HG03280 (cell line): ENCODE data around the gene AATF.

Experiments used
- ATAC-seq: cut with Tn5 transposase; IDR thresholded peaks from one replicate; pipeline ENCODE4 v1.9.1; 2021; ENCODE audit warnings: mild to moderate bottlenecking, moderate library complexity; ENCODE audit not compliant: unreplicated experiment

The AATF gene

DNA sequence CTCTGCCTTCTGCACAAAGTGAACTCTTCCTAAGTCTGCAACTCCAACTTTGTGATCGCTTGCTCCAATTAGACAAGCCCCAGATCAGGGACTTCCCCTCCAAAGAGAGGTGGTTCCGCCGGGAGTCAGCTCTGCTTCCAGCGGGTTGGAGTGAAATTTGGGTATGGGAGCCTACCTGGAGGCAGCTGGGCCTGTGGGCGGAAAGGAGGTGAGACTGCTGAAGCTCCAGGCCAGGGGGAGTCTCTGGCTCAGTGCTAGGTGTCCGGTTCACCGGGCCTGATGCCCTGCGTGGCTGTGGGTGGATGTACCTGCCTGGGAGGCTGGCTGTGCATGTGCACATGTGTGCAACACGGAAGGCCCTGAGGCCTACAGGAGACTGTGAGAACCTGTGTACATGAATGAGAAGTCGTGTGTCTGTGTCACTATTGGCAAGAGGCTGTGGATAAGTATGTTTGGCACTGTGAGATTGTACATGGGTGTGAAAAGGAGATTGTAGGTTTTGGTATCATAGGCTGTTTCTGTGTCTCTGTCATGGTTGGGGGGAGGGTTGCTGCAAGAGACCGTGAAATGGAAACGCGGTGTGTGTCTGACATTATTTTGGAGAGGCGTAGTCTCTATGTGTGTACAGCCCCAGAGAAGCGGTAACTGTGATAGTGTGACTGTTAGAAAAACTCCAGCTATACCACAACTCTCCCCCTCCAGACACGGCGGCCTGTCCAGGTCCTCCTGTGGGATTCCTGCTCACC is 7.3 kb upstream of the AATF start:
- no peak for ATAC-seq

DNA sequence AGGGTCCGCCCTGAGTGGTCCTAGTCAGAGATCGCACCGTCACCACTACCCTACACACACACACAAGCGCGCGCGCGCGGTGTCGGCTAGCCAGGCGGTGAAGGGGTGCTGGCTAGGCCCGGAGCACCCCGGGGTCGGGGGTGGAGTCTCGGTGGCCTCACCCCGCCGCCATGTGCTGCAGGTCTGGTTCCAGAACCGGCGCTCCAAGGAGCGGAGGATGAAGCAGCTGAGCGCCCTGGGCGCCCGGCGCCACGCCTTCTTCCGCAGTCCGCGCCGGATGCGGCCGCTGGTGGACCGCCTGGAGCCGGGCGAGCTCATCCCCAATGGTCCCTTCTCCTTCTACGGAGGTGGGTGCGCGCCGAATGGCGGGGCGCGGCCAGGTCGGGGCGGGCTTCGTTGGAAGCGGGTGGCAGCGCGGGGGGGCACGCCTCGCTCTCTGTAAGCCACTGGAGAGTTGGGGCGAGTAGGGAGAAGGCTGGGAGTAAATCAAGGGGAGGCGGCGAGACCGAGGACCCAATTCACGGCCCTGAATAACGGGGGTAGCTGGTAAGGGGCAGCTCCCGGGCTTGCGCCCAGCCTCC is 6.6 kb upstream of the AATF start:
- no peak for ATAC-seq

DNA sequence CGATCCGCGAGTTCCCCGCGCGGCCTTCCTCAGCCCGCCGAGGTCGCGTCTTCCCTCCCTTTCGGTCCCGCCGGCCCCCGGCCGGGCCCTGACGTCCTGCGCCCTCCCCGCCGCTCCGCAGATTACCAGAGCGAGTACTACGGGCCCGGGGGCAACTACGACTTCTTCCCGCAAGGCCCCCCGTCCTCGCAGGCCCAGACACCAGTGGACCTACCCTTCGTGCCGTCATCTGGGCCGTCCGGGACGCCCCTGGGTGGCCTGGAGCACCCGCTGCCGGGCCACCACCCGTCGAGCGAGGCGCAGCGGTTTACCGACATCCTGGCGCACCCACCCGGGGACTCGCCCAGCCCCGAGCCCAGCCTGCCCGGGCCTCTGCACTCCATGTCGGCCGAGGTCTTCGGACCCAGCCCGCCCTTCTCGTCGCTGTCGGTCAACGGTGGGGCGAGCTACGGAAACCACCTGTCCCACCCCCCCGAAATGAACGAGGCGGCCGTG is 6.1 kb upstream of the AATF start:
- ATAC-seq = no peak

DNA sequence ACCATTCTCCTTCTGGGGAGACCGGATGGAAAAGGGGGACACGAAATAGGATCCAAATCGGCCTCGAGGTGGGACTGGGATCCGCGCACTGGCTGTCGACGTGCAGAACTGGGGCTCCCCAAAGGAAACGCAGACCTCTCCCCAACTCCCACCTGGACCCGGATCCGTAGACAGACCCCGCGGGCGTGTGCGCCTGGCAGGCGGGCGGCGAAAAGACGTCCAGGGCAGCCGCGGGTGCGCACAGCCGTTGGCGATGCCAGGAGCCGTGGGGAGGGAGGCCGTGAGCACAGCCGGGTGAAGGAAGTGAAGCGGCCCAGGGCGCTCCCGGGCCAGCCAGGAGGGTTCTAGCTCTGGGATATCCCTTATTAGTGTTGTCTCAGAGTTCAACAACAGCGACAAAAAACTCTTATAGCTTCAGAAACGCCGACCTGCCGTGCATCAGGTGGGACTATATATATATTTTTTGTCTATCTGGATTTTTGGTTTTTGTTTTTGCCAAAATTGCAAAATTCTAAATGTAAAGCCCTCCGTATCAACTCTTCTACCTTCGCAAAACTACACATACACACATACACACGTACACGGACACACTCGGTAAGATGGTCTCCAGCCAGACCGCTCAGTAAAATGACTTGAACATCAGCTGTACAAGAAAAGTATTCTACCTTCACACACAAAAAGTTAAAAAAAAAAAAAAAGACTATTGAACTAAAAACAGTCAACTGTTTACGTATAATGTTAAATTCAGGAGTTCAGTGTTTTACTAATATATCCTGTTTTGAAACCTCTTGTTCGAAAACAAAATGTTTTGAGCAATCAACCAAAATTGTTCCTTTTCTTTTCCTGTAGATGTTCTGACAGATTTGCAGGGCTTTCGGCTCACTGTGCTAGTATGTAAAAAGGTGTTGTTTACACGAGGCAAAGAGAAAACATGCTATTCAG is 5.2 kb upstream of the AATF start:
- no peak for ATAC-seq

DNA sequence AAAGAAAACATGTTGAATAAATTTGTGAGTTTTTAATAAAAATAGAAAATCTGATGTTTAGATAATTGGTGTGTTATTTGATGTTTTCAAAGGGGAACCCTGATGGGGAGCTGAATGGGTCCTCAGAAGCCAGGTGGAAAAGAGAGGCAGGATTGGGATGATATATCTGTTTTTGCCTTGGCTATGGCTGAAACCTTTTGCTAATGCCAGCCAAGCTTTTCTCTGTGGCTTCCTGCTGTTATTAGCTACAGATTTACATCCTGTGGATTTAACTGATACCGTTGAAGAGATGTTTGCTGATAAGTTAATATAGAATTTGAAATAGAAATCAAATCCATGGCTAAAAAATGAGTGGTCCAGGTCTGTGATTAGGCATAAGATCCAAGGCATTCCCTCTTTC is 4.2 kb upstream of the AATF start:
- ATAC-seq = no peak

DNA sequence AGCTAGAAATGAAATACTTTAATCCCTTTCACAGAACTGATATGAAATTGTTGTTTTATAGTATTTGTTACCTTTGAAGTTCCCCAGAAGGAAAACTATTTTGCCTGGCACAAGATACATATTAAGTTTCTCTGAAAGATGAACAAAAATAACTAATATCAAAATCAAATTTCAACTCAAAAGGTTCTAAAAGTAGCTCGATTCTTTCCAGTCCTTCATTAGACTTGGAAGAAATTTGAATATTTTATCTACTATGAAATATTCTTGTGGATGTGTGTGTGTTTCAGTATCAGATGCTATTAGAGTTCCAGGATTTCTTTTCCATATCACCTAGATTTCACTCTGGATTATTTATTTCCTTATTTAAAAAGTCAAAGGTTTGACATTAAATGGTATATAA is 3.6 kb upstream of the AATF start:
- ATAC-seq = no peak

DNA sequence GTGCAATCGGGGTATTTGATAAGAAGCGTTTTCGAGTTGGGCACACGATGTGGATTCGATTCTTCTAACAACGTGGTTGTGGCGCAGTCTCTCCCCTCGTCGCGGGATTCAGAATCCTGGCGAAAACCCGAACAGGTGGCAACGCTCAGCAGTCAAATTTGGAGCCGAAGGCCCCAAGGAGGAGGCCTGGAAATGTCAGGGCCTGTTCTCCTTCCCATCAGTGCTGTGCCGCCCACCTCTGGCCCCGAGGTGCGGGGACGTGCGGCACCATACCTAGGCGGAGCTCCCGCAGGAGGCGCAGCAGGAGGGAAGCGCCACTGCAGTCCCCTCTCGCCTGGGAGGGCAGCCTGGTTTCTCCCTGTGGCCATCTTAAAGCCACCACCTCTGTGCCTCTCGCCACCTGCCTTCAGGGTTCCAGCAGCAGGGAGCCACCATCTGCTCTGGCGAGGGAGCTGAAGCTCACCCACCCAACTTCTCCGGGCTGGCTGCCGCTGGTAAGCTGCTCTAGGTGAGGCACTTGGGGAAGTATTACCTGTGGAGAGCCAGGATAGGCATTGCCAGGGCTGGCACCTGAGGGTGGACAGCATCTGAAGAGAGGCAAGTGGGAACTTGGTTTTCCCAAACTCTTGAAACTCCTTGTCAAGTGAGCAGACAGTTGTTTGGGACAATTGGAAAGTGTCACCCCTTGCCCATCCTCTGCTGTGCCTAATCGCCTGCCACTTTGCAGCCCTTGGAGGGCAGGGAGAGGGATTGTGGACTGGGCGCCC is 2.6 kb upstream of the AATF start:
- ATAC-seq = no peak

DNA sequence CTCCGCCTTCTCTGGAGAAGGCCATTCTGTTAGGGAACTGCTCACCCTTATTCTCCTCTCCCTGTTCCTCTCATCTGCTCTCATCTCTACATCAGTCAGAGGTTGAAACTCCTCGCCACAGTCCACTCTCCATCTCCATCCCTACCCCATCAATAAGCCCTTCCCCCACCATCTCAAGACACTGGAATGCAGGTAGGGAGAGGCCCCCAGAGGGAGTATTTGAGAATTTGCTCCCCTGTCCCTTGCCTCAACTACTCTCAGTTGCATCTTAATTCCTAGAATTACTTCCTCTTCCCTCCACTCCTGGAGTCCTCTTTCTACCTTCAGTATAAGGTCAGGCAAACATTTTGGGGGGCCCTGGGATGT is 2.0 kb upstream of the AATF start:
- no peak for ATAC-seq

DNA sequence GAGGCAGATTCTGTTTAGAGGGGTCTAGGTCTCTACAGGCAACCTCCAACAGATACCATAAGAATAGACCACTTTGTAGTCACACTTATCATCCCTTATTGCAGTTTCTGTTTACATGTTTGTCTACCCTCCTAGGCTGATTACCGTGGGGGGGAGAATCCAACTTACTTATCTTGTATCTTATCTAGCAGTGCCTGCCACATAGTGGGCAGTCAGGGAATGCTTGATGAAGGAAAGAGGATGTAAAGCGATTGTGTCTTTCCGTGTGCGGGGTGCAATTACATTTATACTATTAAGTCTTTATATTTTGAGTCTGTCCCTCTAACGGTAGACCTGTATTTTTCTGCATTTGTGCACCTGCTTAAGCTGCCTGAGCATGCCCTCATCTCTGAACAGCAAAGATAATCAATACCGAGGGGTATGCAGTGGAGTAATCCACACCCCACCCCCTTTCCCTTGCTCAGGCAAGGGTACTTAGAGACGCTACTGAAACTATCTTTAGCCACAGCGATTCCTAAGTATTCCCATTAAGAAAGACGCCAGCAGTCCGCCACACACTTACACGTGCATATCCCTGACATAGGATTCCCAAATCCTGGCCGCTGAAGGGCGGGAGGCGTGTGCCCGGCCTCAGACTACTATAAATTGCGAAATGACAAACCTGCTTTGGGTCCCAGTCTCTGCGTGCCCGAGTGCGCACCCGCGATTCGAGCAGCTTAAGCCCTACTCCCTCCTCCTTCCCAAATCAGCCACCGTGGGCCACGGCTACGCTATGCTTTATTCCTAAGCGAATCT is 635 bp upstream of the AATF start:
- no peak for ATAC-seq

DNA sequence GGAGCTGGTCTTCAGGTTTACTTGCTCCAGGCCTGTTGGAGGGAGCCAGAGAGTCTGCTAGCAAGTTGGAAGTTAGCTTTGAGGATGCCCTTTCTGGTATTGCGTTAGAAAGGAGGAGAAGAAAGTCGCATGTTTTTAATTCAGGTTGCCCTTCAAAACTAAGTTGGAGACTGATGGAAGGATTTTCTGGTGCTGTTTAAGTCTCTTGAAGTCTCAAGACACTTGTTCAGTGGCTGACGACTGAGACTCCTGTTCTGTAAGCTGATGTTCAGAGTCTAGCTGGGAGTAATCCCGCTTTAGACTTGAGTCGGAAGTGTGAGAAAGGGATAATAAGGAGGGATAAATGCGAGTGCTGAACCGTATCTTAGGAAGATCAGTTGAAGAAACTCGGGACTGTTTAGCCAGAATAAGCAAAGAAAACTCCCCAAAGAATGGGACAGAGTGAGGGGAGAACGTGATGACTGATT is 740 bp downstream of the AATF start:
- no peak for ATAC-seq

DNA sequence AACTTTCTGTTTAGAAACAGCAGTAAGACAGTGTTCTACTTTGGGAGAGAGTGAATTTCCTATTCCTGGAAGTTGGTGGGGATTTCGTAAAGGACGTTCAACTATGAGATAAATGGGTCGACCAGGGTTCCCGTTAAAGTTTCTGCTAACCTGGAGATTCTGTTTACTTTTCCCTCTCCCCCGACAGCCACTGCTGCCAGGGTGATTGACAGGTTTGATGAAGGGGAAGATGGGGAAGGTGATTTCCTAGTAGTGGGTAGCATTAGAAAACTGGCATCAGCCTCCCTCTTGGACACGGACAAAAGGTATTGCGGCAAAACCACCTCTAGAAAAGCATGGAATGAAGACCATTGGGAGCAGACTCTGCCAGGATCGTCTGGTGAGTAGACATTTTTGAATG is 1.3 kb downstream of the AATF start:
- no peak for ATAC-seq

DNA sequence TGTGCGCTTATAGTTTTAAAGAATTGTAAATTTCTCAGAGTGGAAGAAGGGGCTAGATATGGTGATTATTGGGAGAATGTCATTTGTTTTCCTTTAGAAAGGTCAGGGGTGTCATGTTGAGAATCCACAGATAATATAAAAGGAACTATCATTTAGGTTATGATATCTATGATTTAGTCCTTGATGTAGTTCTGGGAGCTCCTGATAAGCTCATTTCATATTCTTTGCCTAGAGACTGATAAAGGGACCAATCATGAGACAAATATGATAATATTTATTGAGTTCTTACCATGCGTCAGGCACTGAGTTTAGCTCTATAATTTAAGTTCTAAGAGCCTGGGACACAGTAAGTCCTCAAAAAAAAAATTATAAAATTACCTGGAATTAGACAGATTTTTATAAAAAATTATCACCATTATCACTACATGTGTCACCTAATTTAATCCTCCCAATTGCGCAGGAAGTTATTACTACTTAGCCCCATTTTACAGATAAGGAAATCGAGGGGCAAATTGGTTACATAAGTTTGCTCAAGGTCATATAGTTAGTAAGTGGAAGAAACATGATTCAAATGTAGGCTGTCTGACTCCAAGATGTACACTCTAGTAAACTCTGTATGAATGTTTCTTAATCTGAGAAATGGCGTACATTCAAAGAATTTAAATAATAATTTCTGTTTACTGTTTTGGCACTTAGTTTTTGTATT is 2.5 kb downstream of the AATF start:
- no peak for ATAC-seq

DNA sequence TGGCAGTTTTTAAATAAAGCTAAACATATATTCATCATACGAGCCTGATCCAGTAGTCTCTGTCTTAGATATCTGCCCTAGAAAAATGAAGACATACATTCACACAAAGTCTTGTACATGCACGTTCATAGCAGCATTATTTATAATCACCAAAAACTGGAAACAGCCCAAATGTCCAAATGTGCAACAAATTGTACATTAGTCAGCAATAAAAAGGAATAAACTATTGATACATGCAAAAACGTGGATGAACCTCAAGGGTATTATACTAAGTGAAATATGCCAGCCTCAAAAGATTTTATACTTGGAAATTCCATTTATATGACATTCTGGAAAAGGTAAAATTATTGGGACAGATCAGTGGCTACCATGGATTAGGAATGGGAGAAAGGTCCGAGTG is 22.8 kb downstream of the AATF start:
- ATAC-seq = no peak

DNA sequence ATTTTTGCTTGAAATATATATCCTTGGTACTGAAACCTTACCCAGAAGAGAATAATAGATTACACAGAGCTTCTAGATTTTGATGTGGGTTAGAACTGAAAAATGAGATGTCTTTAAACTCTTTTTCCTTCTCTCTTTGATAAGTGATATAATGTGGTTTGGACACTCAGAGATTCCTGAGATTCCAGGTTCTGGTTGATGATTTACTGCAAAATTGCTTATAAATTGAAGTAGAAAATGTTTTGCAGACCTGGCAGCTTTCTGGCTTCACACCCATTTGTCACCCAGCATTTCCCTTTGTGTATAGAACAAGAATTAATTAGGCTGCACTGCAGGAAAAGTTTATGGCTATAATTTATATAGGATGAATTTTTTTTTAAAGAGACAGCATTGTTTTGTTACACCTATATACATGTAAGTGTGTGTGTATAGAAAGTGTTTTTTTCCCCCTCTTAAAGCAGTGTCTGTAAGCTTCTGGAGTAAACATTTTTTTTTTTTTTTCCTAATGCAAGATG is 23.5 kb downstream of the AATF start:
- ATAC-seq = no peak

DNA sequence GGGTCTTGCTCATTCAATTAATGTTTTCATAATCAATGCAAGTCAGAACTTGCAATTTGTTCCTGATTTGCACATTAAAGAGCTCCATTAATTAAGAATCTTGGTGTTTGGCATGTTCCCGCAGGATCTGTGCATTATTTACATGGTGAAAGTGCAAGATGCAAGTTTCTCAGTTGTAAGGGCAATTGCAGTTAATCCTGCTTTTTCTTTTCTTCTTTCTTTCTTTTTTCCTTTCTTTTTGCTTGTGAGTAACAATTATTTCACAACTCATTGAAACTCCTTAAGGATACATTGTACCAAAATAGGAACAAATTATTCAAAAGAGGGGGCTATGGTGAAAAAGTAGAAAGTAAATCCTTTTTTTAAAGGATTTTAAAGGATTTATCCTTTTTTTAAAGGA is 24.2 kb downstream of the AATF start:
- ATAC-seq = no peak

DNA sequence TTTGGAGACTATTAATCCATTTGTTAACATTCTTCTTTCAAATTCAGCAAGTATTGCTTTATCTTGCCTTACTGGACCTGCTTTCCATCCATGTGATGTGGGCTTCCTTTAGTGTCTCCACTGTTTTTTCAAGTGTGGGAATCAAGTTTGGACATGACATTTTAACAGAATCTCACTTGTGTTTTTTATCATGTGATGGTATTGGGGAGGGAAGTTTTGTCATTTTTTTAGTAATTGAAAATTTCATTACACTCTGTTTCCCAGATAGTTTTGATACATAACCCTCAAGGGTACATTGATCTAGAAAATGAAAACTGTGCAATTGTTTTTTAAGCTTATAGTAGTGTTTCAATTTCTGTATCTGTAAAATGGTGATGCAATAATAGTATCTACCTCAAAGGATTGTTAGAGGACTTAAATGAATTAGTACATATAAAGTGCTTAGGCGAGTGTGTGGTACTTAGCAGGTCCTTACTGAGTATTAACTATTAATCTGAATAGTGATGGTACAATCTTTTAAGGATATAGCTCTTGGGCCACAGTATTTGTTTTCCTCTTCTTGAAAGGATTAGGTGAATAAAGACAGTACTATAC is 27.3 kb downstream of the AATF start:
- ATAC-seq = no peak

DNA sequence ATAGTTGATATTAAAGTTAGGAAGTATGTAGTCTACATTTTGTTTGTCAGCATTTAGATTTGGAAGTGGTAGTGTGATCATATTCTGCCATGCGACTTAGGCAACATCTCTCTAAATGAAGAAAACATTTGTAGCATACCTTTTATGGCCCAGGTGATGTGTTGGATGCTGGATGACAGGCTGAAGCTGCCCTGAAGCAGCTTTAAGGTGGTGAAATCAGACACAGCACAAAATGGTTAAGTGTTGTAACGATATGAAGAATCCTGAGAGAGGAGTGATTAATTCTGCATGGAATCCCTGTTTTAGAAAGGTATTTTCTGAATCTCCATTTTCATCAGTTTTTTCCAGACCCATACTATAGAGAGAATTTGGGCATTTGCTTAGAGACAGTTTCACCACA is 28.3 kb downstream of the AATF start:
- no peak for ATAC-seq

DNA sequence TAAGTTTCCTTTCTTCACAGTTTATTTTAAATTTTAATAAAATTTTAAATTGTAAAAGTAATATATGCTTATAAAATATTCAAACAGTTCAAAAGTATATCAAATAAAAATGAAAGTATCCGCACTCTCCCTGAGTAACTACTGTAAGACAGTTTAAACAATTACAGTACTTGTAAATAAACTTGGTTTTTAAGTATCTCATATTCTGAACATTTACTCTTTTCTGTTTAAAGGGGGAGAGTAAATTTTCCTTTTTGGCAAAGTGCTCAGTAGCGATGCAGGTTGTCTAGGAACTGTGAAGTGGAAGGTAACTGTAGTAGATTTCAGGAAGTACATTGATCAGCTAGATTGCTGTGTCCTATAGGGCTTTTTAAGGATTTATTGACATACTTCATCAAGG is 28.8 kb downstream of the AATF start:
- ATAC-seq = no peak
